GM12878 (cell line): ENCODE data around the gene ACTN3. TPM values are rescaled to one million over a fixed set of nuclear protein-coding genes. Genes with fewer than 3 reads are reported as not detected.

ENCODE experiments used
- ATAC-seq: fragments of 200-7000 bp; cut with Tn5 transposase; 3 replicates; pipeline ENCODE4 v1.9.1; 2020; ENCODE audit warnings: mild to moderate bottlenecking, moderate library complexity
- BruUV-seq: library from RNA; stranded (reverse); fragments of 400-500 nt; replicated peaks from 2 replicates; lab custom pipeline; 2021; lab: Mats Ljungman, UMichigan
- CTCF ChIA-PET: fragments of 300-600 bp; sonication (Branson Sonifier 250); formaldehyde crosslinking; extraction: SDS; loops from one replicate; lab custom pipeline; 2021; ENCODE audit warnings: inconsistent platforms; lab: Yijun Ruan, JAX
- POLR2A ChIA-PET: fragments of 350-600 bp; formaldehyde crosslinking; extraction: SDS; loops from one replicate; lab custom pipeline; 2021; ENCODE audit warnings: inconsistent platforms; lab: Charles Lee
- RAD21 ChIA-PET: fragments of 300-600 bp; sonication (Branson Sonifier 250); formaldehyde crosslinking; loops from one replicate; lab custom pipeline; 2023; ENCODE audit warnings: antibody characterized with exemption; ENCODE audit not compliant: unreplicated experiment; lab: Charles Lee
- SMC1A ChIA-PET: fragments of 300-600 bp; sonication (Branson Sonifier 250); formaldehyde crosslinking; loops from one replicate; lab custom pipeline; 2023; ENCODE audit not compliant: unreplicated experiment, uncharacterized antibody; lab: Charles Lee
- DNase-seq: peaks from one replicate; pipeline ENCODE4 v3.0.0-alpha.2; 2011; ENCODE audit warnings: low read depth, low spot score
- FAIRE-seq: peaks from 3 replicates; lab custom pipeline; 2011; peaks lifted over from hg19 to GRCh38; lab: Jason Lieb, UNC
- H2AFZ ChIP-seq: 2 replicates; pipeline ENCODE4 v1.6.0; 2011; ENCODE audit warnings: low read depth, low read length, control low read depth; ENCODE audit not compliant: control insufficient read depth
- H3K27ac ChIP-seq: 2 replicates; pipeline ENCODE4 v1.5.1; 2011; ENCODE audit warnings: control low read depth; ENCODE audit not compliant: control insufficient read depth, insufficient read depth
- H3K27me3 ChIP-seq, 2 experiments: replicated peaks in 1 of 2; 2 replicates each; pipeline versions ENCODE4 v1.6.0 to v1.6.1; 2011; ENCODE audit warnings: low read length in 1 of 2; ENCODE audit not compliant: control insufficient read depth in 2 of 2, insufficient read depth in 2 of 2
- H3K36me3 ChIP-seq, 2 experiments: 2 replicates each; pipeline ENCODE4 v1.5.1; 2011; ENCODE audit warnings: low read length in 1 of 2; ENCODE audit not compliant: control insufficient read depth in 2 of 2, insufficient read depth in 2 of 2
- H3K4me1 ChIP-seq: 2 replicates; pipeline ENCODE4 v1.6.1; 2011; ENCODE audit warnings: mild to moderate bottlenecking, low read length, moderate library complexity, mixed read lengths; ENCODE audit not compliant: control insufficient read depth, insufficient read depth
- H3K4me2 ChIP-seq: 2 replicates; pipeline ENCODE4 v1.6.0; 2011; ENCODE audit warnings: control low read depth; ENCODE audit not compliant: control insufficient read depth, insufficient read depth
- H3K4me3 ChIP-seq: fragments of 200-600 bp; sonication (generic); 2 replicates; pipeline ENCODE4 v1.5.1; 2016
- H3K79me2 ChIP-seq: 2 replicates; pipeline ENCODE4 v1.6.0; 2011; ENCODE audit warnings: low read length; ENCODE audit not compliant: control insufficient read depth, insufficient read depth
- H3K9ac ChIP-seq: 2 replicates; pipeline ENCODE4 v1.8.0; 2011; ENCODE audit warnings: low read length, control low read depth, mixed read lengths; ENCODE audit not compliant: control insufficient read depth, insufficient read depth
- H3K9me3 ChIP-seq: replicated peaks from 3 replicates; pipeline ENCODE4 v1.5.1; 2011; ENCODE audit warnings: mild to moderate bottlenecking, low read length; ENCODE audit not compliant: control insufficient read depth, insufficient read depth
- H4K20me1 ChIP-seq: 2 replicates; pipeline ENCODE4 v1.6.0; 2011; ENCODE audit not compliant: control insufficient read depth, insufficient read depth
- BMI1 ChIP-seq: fragments of 450-650 bp; IDR thresholded peaks from 2 replicates; pipeline ENCODE4 v1.6.1; 2016; ENCODE audit warnings: mild to moderate bottlenecking, moderate library complexity, borderline replicate concordance
- KDM1A ChIP-seq: fragments of 200-600 bp; sonication (generic); IDR thresholded peaks from 2 replicates; pipeline ENCODE4 v1.6.1; 2016; ENCODE audit warnings: borderline replicate concordance
- KLF5 ChIP-seq: fragments of 450-650 bp; IDR thresholded peaks from 2 replicates; pipeline ENCODE4 v1.6.1; 2014; ENCODE audit warnings: mild to moderate bottlenecking; ENCODE audit not compliant: partially characterized antibody
- LARP7 ChIP-seq: fragments of 450-650 bp; IDR thresholded peaks from 2 replicates; pipeline ENCODE4 v1.6.1; 2017; ENCODE audit warnings: mild to moderate bottlenecking
- PBX3 ChIP-seq: IDR thresholded peaks from 2 replicates; pipeline ENCODE4 v1.6.1; 2011; ENCODE audit warnings: mild to moderate bottlenecking, low read depth, low read length, moderate library complexity; ENCODE audit not compliant: insufficient replicate concordance
- POLR2AphosphoS2 ChIP-seq: IDR thresholded peaks from 2 replicates; pipeline ENCODE4 v1.6.1; 2011; ENCODE audit warnings: low read depth, mild to moderate bottlenecking, low read length, improper control_type of control experiment, moderate library complexity
- SIN3A ChIP-seq: IDR thresholded peaks from 2 replicates; pipeline ENCODE4 v1.6.1; 2012; ENCODE audit warnings: low read depth, low read length, improper control_type of control experiment
- TBL1XR1 ChIP-seq: IDR thresholded peaks from 2 replicates; pipeline ENCODE4 v1.6.1; 2012; ENCODE audit warnings: low read depth, low read length, improper control_type of control experiment
- ZNF207 ChIP-seq: fragments of 450-650 bp; IDR thresholded peaks from 2 replicates; pipeline ENCODE4 v1.6.1; 2014; ENCODE audit warnings: antibody characterized with exemption, mild to moderate bottlenecking, borderline replicate concordance
- ZNF24 ChIP-seq: fragments of 450-650 bp; IDR thresholded peaks from 2 replicates; pipeline ENCODE4 v1.6.1; 2017; ENCODE audit warnings: antibody characterized with exemption, mild to moderate bottlenecking
- ZNF622 ChIP-seq: fragments of 450-650 bp; IDR thresholded peaks from 2 replicates; pipeline ENCODE4 v1.6.1; 2017; ENCODE audit warnings: mild to moderate bottlenecking, inconsistent platforms
- ZZZ3 ChIP-seq: IDR thresholded peaks from 2 replicates; pipeline ENCODE4 v1.6.1; 2011; ENCODE audit warnings: low read depth; ENCODE audit not compliant: control insufficient read depth, insufficient read length
- whole genome bisulfite sequencing: methylation state at CpG from one replicate; pipeline ENCODE4 v1.1.6; 2016; ENCODE audit warnings: low lambda C conversion rate; ENCODE audit not compliant: insufficient replicate concordance, insufficient coverage; ENCODE audit errors: missing lambda C conversion rate; 5-methylcytosine and 5-hydroxymethylcytosine counted together
- in situ Hi-C: fragments of 300-500 bp; cut with MboI; formaldehyde crosslinking; loops from 9 replicates; pipeline ENCODE4 v1.14.3; 2018; ENCODE audit warnings: mixed read lengths
- intact Hi-C: fragments of 100-400 bp; cut with micrococcal nuclease; formaldehyde crosslinking; loops from one replicate; pipeline ENCODE4 v1.14.2; 2022; ENCODE audit not compliant: unreplicated experiment
- polyA plus RNA-seq, 11 experiments: library from polyadenylated mRNA; depleted of rRNA in 4 of 11; unstranded in 6 of 11; stranded (reverse) in 5 of 11; fragments of >200 nt; fragmentation: Nextera tagmentation in 4 of 11; fragmentation: Illumina TruSeq in 1 of 11; extraction: Ambion mirVana in 4 of 11; extraction: Trizol in 1 of 11; gene quantifications; 1 replicate in 1 of 11; 2 replicates in 10 of 11; pipeline versions ENCODE4 v1.2.1 to v1.2.3, GENCODE V29; 2011 to 2016; ENCODE audit warnings: inconsistent platforms in 2 of 11, missing spikeins in 2 of 11, low read depth in 1 of 11
- total RNA-seq, 4 experiments: library from RNA; depleted of rRNA in 3 of 4; stranded (reverse); fragments of >200 nt in 3 of 4; fragmentation: Illumina TruSeq in 1 of 4; extraction: Trizol in 1 of 4; gene quantifications; 2 replicates each; pipeline versions ENCODE4 v1.2.1 to v1.2.3, GENCODE V29; 2013 to 2021
- TF ChIP-seq, protein P1 (sequence below): fragments of 450-650 bp; IDR thresholded peaks from 2 replicates; pipeline ENCODE4 v1.6.1; 2018; ENCODE audit warnings: borderline replicate concordance, mild to moderate bottlenecking; ENCODE audit not compliant: partially characterized antibody
- TF ChIP-seq, protein P2 (sequence below), 3 experiments: IDR thresholded peaks in 2 of 3; conservative IDR thresholded peaks in 1 of 3; 2 replicates each; pipeline ENCODE4 v1.5.1; 2011; ENCODE audit warnings: low read depth in 3 of 3, low read length in 3 of 3, mild to moderate bottlenecking in 3 of 3, control low read depth in 2 of 3, moderate library complexity in 2 of 3, inconsistent platforms in 1 of 3, mixed read lengths in 1 of 3; ENCODE audit not compliant: control insufficient read depth in 2 of 3, insufficient read depth in 1 of 3; ENCODE audit errors: extremely low read depth in 1 of 3
- TF ChIP-seq, protein P3 (sequence below): fragments of 450-650 bp; IDR thresholded peaks from 2 replicates; pipeline ENCODE4 v1.6.1; 2017; ENCODE audit warnings: borderline replicate concordance

The ACTN3 gene
- total and polyA plus RNA-seq, 10 of the 15 experiments (the other 5 are each of a cell fraction or from before 2014, with no cell fraction given), result 0.06 to 0.67 (median 0.17) TPM; not detected in 3

DNA sequence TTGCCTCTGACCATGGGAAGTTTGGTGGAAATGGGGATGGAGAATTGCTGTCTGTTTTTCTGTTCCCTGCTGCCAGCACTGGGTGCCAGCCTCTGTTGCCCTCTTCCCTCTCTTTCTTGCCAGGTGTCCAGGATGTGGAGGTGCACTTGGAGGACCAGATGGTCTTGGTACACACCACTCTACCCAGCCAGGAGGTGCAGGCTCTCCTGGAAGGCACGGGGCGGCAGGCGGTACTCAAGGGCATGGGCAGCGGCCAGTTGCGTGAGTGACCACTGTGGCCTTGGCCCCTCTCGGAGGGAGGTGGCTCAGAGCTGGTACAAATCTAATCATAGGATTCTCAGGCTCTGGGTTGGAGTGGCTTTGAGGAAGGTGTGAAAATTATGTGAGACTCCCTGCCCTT is 52.3 kb downstream of the ACTN3 start:
- Histone ChIP-seq H3K79me2 (peaks cover 13% of the 10 kb centered on the region), H3K36me3 (no peaks in the 10 kb centered on the region; a peak in 1 of 4 replicates), H3K27ac (no peak overlapping the region), H2AFZ (no peak overlapping the region), H3K4me3 (no peak overlapping the region), H3K4me2 (no peak overlapping the region), H4K20me1 (no peaks in the 10 kb centered on the region), H3K9me3 (no peaks in the 10 kb centered on the region), H3K9ac (no peak overlapping the region), H3K27me3 (no peaks in the 10 kb centered on the region), H3K4me1 (peaks cover 14% of the 10 kb centered on the region)
- intact Hi-C loops (no loop called here), in situ Hi-C loops (no loop called here)
- no peak for TF ChIP-seq ZNF207
- no peak for TF ChIP-seq LARP7
- no peak for TF ChIP-seq ZZZ3
- TF ChIP-seq ZNF622, result no peak
- TF ChIP-seq, protein P1, sequence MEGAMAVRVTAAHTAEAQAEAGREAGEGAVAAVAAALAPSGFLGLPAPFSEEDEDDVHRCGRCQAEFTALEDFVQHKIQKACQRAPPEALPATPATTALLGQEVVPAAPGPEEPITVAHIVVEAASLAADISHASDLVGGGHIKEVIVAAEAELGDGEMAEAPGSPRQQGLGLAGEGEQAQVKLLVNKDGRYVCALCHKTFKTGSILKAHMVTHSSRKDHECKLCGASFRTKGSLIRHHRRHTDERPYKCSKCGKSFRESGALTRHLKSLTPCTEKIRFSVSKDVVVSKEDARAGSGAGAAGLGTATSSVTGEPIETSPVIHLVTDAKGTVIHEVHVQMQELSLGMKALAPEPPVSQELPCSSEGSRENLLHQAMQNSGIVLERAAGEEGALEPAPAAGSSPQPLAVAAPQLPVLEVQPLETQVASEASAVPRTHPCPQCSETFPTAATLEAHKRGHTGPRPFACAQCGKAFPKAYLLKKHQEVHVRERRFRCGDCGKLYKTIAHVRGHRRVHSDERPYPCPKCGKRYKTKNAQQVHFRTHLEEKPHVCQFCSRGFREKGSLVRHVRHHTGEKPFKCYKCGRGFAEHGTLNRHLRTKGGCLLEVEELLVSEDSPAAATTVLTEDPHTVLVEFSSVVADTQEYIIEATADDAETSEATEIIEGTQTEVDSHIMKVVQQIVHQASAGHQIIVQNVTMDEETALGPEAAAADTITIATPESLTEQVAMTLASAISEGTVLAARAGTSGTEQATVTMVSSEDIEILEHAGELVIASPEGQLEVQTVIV, result no peak
- TF ChIP-seq BMI1, result no peak
- TF ChIP-seq KDM1A, result no peak
- TF ChIP-seq, protein P2, sequence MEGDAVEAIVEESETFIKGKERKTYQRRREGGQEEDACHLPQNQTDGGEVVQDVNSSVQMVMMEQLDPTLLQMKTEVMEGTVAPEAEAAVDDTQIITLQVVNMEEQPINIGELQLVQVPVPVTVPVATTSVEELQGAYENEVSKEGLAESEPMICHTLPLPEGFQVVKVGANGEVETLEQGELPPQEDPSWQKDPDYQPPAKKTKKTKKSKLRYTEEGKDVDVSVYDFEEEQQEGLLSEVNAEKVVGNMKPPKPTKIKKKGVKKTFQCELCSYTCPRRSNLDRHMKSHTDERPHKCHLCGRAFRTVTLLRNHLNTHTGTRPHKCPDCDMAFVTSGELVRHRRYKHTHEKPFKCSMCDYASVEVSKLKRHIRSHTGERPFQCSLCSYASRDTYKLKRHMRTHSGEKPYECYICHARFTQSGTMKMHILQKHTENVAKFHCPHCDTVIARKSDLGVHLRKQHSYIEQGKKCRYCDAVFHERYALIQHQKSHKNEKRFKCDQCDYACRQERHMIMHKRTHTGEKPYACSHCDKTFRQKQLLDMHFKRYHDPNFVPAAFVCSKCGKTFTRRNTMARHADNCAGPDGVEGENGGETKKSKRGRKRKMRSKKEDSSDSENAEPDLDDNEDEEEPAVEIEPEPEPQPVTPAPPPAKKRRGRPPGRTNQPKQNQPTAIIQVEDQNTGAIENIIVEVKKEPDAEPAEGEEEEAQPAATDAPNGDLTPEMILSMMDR (IDR thresholded peaks at IDR 0.05 in 2 of 3, conservative IDR thresholded peaks at IDR 0.05 in 1 of 3; ENCODE audit: control insufficient read depth in 2 of 3, extremely low read depth in 1 of 3, insufficient read depth in 1 of 3, low read depth in 3 of 3, low read length in 3 of 3), result no peak
- TF ChIP-seq PBX3, result no peak
- no peak for TF ChIP-seq SIN3A
- TF ChIP-seq, protein P3, sequence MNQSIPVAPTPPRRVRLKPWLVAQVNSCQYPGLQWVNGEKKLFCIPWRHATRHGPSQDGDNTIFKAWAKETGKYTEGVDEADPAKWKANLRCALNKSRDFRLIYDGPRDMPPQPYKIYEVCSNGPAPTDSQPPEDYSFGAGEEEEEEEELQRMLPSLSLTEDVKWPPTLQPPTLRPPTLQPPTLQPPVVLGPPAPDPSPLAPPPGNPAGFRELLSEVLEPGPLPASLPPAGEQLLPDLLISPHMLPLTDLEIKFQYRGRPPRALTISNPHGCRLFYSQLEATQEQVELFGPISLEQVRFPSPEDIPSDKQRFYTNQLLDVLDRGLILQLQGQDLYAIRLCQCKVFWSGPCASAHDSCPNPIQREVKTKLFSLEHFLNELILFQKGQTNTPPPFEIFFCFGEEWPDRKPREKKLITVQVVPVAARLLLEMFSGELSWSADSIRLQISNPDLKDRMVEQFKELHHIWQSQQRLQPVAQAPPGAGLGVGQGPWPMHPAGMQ, result no peak
- TF ChIP-seq KLF5, result no peak
- no peak for TF ChIP-seq POLR2AphosphoS2
- no peak for TF ChIP-seq TBL1XR1
- no peak for TF ChIP-seq ZNF24
- no TSS peak for BruUV-seq
- RAD21 ChIA-PET, result no interaction called here
- WGBS, result 96% methylated on average over 6 of the region's 6 CpGs
- POLR2A ChIA-PET, result interaction anchor here (0.6 to 1.2 kb wide), 3 partner anchors 11 to 966 kb away, joined by 3 to 4 read pairs (median 3); partner anchors contain the start of gene PELI3
- ATAC-seq (no peak), FAIRE-seq (no peak), DNase-seq (no peak)
- CTCF ChIA-PET, result interaction anchor here (1.1 kb wide), 1 partner anchor 14 kb away, joined by 3 read pairs; no protein-coding TSS in a partner anchor
- SMC1A ChIA-PET, result interaction anchor here (0.9 kb wide), 1 partner anchor 22 kb away, joined by 3 read pairs; no protein-coding TSS in a partner anchor
